GM19452 (cell line): ENCODE results near the gene ARHGEF17.

Source experiments
- ATAC-seq: cut with Tn5 transposase; IDR thresholded peaks from one replicate; pipeline ENCODE4 v1.9.1; 2021; ENCODE audit not compliant: unreplicated experiment

Gene ARHGEF17

DNA sequence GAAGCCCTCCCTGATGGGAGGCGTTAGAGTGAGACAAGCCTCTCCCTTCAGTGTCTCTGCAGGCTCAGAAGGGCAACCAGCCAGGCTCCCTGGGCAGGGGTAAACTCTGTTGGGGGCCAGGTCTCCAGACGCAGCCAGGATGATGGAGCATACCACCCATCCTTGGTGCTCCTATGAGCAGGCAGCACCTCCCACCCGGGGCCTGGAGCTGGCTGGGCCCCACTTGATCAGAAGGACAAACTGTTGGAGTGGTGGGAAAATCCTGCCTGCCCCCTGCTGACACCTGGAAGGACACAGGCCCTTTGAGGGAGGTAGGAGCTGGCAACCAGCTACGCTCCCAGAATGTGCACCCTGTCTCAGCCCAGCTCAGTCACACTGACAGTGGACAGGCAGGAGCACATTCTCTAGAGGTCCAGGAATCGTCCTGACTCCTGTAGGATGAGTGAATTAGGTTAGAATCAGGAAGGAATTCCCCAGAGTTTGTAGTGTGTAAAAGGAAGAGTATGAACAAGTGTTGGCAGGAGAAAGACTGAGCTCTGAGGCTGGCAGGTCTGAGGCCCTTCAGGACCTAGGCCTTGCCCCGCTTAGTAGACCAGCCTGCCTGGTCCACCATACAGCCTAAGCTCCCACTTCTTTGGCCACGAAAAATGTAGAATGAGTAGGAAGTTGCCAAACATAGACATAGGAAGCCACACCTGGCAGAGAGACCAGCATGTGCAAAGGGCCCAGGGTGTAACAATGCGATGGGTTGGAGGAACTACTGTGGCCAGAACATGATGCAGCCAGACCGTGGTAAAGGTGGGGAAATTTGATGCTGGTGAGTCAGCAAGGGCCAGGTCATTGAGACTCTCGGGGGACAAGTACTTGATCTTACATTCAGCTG is 19.1 kb downstream of the ARHGEF17 start:
- ATAC-seq = no peak

DNA sequence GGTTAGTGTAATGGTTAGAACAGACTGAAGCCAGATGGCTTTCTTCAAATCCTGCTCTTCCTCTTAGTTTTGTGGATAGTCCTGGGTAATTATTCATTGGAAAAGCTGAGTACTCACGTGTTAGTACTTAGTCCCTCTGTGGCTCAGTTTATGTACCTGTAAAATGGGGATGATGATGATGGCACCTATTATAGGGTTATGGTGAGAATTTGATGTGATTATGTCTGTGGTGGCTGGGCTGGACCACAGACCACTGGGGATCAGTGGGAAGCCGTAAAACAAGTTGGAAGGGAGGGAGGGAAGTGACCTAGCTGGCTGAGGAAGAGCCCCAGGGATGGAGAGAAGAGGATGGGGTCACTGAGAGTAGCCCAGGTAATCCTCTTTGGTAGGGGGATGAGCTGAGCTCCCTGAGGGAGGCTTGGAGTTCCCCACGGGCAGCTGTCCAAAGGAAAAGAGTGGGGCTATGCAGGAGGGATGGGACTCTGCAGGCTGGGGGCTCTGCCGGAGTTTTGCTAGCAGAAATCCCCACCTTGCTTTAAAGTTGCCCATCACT is 19.8 kb downstream of the ARHGEF17 start:
- no peak for ATAC-seq

DNA sequence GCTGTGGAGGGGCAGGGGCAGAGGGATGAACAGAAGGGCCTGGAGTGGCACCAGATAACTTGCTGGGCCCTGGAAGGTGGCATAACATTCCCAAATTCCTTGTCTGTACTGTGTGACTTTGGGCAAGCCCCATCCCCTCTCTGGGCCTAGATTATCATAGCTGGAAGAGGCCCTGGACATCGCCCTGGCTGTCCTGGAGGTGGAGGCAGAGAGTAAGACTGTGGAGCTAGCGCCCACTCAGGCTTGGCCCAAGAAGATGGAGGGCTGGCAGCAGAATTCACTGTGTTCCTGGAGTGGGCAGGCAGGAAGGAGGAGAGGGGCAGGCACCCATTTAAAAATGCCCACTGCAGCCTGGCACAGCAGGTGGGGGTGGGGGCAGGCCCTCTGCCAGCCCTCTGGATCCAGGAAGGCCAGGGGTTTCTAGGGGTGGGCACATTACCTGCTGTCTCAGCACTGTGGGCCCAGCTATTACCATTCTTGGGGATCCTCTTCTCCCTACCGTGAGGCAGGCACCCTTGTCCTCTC is 22.6 kb downstream of the ARHGEF17 start:
- no peak for ATAC-seq

DNA sequence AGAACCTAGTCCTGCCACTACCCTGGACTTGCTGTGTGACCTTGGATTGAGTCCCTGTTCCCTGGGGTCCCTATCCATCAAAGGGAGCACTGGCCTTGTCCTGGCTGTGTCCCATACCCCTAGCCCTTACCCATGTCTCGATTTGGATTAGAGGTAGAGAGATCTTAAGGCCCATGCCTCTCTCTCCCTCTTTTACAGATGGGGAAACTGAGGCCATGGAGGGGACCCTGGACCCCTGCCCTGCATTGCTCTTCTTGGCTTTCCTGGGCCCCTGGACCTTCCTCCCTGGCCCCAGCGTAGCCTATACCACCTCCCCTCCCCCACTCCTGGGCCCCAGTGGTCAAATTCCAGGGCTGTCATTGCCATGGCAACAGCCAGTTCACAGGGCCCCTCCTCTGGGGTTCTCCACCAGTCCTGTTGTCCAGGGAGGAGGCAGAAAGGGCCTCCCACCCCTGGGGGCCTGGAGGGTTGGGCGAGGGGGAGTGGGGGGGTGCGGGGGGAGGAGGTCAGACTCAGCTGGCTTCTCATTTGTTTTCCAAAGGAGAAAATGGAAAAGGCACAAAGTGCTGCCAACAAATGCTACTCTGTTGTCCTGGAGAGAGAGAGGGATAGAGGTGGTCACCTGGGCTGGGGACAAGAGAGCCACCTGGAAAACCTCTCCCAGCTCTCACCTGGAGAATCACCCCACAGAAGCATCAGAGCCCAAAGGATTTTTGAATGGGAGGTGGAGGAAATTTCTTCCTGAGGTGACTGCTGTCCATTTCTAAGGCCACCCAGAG is 23.3 kb downstream of the ARHGEF17 start:
- no peak for ATAC-seq

DNA sequence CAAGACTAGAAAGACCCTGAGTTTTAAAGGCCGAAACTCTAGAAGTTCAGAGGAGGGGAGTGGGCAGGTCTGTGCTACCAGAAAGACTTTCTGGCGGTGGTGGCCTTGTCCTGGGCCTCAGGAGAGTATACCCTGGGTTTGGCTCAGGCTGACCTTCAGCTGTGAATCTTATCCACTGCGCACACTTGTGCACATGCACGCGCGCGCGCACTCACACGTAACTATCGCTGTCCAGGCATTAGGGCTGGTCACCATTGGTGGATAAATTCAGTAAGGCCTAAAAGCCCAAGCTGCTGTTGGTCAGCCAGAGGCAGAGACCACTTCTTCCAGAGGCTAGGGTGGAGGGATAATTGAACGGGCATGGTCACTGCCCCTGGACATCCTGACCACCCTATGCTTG is 25.1 kb downstream of the ARHGEF17 start:
- no peak for ATAC-seq

DNA sequence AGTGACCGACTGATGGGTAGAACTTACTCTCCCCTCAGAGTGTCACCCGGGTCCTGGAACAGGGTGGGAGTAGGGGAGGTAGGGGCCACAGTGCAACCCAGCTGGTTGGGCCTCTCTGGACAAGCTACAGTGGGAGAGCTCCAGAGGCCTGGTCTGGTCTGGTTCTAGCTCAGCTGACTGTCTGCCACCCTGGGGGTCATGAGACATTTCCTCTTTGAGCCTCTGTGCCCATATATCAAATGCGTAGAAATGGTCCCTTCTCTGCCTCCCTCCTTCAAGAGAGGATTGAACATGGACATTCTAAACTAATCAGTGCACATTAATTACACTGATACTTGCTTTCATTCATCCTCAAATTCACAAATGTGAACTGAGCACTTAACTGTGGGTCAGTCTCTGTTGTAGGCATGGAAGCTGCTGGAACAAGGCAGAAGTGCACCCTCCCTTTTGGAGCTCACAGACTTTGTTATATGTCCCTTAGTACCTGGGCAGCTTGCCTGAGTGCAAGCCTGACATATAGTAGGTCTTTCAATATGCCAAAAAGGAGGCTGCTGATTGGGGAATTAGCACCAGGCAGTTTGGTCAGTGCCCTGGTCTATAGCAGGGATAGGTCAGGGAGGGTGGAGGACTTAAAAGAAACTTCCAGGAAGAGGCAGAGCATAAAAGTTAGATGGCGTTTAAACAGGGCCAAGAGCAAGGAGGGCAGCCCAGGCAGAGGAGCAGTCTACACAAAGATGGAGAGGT is 25.7 kb downstream of the ARHGEF17 start:
- ATAC-seq = no peak

DNA sequence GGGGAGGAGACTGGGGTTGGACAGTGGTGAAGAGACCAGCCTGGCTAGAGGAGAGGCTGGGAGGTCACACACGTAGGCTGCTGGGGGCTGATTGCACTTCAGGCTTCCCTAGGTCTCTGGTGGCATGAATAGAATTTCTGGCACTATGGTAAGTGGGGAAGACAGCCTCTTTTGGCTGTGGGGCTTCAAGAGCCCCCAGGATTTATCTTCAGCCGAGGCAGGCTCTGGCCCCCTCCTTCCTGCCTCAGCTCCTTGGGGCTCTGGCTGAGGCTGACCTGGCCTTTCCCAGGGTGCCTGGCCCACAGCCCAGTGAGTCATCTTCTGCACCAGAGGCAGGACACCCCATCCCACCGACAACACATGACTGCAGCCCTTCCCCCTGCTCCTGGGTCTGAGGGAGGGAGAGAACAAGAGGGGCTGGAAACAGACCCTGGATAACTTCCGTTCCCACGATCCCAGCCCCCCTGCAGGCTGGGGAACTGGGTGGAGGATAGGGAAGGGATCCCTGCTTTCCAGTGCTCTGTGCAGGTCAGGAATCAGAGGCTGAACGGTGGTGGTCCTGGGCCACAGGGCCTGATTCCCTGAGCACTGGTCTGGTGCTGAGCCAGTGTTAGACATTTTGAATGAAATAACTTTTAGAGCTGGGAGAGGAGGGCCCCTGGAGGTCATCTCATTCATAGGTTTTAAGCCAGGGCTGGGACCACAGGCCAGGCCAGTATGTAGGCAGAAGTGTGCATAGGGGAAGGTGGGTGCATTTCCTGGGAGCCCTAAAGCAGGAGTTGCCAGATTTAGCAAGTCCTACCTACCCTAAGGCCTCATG is 26.5 kb downstream of the ARHGEF17 start:
- no peak for ATAC-seq

DNA sequence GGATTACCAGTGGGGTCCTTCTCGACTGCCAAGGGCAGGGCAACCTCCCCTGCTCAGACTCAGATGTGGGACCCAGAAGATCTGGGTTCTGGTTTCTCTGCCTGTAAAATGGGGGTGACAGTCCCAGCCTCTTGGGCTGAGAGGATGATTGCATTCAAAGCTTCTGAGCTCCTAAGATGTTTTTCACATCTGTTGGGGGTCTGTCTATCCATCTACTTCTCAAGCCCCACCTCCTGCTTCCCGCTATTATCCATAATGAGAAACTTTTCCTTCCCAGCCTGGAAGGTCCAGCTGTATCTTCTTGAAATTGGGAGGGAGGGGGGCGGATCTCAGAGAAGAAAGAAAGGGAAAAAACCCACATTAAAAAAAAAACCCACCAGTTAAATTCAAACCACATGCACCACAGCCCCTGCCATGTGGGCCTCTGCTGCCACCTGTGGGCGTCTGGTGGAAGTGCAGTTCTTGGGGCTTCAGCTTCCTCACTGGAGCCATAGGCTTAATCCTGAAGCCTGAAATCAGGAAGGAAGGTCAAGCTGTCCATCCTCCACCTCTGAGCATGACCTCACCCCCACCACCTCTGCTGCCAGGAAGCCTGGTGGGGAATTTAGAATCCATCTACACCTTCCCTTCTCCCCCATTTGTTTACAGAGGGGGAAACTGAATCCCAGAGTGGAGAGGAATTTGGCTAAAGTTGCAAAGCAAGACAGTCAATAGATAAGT is 27.3 kb downstream of the ARHGEF17 start:
- no peak for ATAC-seq

DNA sequence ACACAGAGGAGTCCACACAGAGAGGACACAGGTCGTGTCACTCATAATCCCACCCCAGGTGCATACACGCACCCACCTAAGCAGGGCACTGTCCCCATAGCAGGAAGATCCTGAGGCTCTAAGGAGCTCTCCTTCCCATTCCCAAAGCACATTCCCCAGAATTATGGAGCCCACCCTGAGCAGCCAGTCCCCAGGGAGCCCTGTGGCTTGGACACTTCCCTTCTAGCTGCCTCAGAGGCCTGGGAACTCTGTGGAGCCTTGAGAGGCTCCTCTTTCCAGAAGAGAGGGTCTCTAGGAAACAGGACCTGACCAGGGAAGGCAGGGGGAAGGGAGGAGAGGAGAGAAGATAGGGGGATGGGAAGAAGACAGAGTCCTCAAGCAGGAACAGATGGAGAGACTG is 29.8 kb downstream of the ARHGEF17 start:
- ATAC-seq = no peak

DNA sequence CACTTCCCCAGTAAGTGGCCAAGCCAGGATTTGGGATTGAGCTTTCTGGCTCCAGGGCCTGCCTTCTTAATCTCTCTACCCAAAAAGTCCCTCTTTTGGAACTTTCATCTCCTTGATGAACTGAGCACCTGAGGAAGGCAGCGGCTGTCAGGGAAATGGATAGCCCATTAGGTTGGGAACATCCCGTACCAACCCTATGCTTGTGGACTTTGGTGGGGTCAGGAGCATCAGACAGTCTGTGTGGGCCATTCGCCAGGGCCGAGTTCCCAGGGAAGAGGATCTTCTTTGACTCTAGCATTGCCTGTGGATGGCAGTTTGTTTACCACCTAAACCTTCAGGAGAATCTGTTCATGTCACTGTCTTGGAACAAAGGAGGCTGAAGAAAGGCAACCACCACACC is 30.2 kb downstream of the ARHGEF17 start:
- no peak for ATAC-seq

DNA sequence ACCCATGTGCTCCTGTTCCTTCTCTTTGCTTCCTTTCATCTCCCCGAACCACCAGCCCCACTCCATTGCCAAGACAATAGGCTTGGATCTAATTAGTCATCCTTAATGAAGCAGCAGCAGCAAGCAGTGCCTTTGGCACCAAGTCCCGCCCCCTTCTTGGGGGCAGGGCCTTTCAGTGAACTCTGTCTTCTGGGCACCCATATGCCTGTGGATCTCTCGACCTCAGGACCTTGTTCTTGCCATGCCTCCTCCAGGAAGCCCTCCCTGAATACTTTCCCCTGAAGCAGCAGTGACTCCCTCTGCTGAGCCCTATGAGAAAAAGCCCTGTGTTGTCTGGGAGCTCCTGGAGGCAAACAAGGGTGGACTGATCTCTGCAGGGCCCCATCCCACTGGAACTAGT is 32.1 kb downstream of the ARHGEF17 start:
- ATAC-seq = no peak

DNA sequence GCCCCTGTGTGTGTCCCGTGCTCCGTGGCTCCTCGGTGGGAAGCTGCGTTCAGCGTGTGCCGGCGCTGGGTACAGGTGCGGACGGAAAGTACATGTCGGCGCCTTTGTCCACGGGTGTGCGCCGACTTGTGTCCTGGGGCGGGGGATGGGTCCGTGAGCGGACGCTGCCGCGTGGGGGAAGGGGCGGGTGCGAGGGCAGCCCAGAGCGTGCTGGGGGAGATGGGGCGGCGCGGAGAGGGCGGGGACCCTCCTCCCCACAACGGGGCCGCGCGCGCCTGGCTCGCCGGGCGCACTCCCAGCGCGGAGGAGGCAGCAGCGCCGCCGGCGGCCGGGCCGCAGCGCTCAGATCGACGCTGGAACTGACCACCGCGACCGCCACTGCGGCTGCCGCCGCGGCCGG is 34.6 kb downstream of the ARHGEF17 start:
- no peak for ATAC-seq

DNA sequence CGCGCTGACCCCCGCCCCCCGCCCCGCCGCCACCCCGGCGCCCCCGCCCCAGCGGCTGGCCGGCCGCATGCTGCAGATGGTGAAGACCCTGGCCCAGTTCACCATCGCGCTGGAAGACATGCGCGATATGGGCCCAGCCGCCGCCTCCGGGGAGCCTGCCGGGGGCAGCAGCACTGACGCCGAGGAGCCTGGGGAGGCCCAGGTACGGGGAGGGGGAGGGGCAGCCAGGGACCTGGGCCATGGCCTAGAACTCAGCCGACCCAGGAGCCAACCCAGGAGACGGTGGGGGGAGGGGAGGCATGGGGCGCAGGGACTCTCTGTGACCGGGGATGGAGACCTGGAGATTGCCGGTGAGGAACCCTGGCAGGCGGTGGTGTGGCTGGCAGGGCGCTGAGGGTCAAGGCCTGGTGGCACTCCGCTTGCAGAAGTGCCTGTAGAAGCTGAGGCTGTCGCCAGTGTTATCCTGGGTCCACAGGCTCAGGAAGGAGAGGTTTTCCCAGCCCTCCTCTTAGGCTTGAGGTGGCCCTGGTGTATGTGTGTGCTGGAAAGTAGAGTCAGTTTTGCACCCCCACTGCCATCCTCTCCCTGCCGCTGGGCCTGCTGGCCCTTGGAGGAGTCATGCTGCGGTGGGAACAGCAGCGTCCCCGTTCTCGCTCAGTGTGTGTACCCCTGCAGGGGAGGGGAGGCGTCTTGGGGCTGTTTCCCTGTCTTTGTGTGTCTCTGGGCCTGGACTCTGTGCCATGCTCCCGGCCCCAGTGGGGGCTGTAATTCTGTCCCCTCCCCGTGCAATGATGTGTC is 35.2 kb downstream of the ARHGEF17 start:
- ATAC-seq = no peak

DNA sequence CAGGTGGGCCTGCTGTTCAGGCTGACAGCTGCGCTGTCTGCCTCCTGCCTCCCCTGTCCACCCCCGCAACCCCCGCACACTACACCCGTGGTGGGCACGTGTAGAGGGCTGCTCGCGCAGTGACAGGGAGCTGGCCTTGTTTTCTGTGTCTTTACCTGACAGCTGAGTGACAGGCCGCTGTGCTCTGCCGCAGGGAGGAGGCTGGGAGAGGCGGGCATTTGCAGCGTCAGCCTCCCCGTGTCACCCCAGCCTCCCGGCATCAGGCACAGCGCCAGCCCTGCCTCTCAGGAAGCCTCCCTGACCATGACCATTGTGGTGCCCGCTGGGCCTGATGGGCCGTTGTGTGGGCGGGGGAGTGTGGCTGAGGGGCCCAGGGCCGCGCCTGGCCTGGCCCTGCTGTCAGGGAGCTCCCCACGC is 36.1 kb downstream of the ARHGEF17 start:
- ATAC-seq = no peak

DNA sequence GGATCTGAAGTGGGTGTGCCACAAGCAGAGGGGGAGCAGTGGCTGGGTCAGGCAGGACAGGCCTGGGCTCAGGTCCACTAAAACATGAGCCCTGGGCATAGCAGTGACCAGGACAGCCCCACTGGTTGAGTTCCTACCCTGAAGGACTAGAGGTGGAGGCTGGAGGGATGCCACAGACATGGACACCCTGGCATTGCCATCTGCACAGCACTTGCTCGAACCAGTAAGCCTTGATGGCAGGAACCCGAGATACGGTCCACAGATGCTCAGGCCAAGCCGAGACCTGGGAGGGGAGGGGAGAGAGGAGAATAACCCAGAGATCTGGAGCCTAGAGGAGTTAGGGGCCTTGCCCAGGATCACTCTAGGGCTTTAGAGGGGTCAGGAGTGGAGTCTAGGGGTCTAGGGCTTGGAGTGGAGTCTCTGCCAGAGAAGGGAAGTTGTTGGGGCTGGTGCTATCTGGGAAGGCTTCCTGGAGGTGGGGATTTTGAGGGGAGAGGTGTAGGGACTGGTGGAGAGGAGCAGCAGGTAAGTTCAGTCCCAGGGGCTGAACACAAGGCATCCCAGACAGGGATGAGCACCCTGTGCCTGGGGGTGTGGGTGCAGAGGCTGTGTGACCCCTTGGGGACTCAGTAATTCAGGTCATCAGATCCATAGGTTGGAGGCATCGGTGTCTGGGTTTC is 37.5 kb downstream of the ARHGEF17 start:
- ATAC-seq = no peak

DNA sequence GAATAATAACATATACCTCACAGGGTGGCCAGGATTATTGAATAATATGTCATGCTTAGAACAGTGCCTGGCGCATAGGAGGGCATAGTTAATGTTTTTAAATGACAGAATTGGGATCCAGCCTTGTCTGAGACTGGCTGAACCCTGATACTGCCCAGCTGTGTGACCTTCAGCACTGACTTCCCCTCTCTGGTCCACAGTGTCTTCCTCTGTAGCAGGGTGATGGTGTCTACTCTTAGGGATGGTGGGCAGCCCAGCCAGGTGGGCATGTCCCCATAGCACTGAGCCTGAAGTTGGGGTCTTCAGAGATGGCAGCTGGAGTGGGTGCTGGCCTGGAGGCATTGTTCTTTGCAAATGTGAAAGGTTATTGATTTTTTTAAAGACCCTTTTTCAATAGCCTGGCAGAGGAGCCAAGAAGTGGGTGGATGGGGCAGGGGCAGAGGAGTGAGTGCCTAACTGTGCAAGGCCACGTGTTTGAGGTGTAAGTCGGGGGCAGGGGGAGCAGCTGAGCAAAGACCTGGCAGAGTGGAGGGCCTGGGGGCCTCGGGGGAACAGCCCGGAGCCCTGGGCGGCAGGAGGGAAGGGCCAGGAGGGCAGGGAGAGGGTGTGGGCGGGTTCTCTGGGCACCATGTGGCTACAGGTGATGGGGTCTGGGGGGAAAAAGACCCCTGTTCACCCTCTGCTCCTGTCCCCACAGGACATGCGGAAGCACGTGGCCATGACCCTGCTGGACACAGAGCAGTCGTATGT is 38.3 kb downstream of the ARHGEF17 start:
- no peak for ATAC-seq

DNA sequence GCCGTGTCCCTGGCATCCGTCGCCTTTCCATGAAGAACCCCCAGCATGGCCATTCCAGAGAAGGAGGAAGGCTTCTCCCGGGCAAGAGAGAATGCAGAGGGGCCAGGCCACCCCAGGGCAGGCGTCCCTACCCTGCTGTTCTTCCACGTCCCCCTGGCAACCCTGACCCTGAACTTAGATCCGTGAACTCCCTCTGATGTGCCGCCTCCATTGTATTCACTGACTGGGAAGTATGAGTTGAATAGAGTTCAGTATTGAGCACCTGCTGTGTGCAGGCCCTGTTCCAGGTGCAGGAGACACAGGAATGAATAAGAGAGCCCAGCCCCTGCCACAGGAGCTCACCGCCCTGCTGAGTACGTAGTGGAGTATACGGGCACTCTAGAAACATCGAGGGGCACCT is 39.0 kb downstream of the ARHGEF17 start:
- ATAC-seq = no peak
